Testis (tissue), 2 donors: ENCODE results near the gene HSPA9.

Experiments used
- POLR2A ChIP-seq: fragments of 450-650 bp; IDR thresholded peaks from one replicate; pipeline ENCODE4 v1.6.1; 2017; ENCODE audit warnings: antibody characterized with exemption, mild to moderate bottlenecking, moderate library complexity
- TF ChIP-seq, protein P1 (sequence below), 3 experiments: fragments of 450-650 bp in 2 of 3; fragments of 200-600 bp in 1 of 3; sonication (generic) in 1 of 3; IDR thresholded peaks; one replicate each; pipeline ENCODE4 v1.5.1; 2016 to 2019; ENCODE audit warnings: antibody characterized with exemption in 3 of 3, mild to moderate bottlenecking in 2 of 3, moderate library complexity in 1 of 3

DNA sequence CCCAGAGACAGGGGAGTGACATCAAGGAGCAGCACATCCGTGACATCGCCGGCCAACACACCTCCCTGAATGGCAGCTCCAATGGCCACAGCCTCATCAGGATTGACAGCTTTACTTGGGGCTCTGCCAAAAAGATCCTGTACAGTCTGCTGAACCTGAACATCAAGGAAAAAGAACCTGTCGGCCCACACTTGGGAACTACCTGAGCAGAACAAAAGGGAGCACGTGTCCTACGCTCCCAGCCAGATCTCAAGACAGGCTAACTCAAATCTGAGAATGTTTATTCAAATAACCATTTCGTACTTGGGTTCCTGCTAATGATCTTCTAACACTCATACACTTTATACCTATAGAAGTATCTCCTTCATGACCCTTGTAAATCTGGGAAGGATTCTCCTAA is 15.3 kb downstream of the HSPA9 start:
- TF ChIP-seq, protein P1, sequence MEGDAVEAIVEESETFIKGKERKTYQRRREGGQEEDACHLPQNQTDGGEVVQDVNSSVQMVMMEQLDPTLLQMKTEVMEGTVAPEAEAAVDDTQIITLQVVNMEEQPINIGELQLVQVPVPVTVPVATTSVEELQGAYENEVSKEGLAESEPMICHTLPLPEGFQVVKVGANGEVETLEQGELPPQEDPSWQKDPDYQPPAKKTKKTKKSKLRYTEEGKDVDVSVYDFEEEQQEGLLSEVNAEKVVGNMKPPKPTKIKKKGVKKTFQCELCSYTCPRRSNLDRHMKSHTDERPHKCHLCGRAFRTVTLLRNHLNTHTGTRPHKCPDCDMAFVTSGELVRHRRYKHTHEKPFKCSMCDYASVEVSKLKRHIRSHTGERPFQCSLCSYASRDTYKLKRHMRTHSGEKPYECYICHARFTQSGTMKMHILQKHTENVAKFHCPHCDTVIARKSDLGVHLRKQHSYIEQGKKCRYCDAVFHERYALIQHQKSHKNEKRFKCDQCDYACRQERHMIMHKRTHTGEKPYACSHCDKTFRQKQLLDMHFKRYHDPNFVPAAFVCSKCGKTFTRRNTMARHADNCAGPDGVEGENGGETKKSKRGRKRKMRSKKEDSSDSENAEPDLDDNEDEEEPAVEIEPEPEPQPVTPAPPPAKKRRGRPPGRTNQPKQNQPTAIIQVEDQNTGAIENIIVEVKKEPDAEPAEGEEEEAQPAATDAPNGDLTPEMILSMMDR (IDR thresholded peaks at IDR 0.05), result no peak
- TF ChIP-seq POLR2A, result no peak
